T-cell (primary cell): ENCODE data around the gene COL25A1. TPM values are rescaled to one million over a fixed set of nuclear protein-coding genes. Genes with fewer than 3 reads are reported as not detected.

Source experiments
- ATAC-seq, 4 experiments: fragments of 200-7000 bp in 3 of 4; fragments of 150-1000 bp in 1 of 4; cut with Tn5 transposase; replicated peaks in 1 of 4; 1 replicate in 3 of 4; 2 replicates in 1 of 4; pipeline ENCODE4 v1.10.0; 2021; ENCODE audit warnings: moderate library complexity in 3 of 4, mild to moderate bottlenecking in 2 of 4, moderate number of reproducible peaks in 1 of 4
- CTCF ChIA-PET, 2 donors: fragments of 300-600 bp; sonication (Branson Sonifier 250); formaldehyde crosslinking; loops; one replicate each; lab custom pipeline; 2022; ENCODE audit warnings: antibody characterized with exemption in 2 of 2; lab: Charles Lee
- POLR2A ChIA-PET, 2 donors: fragments of 300-600 bp; sonication (Branson Sonifier 250); formaldehyde crosslinking; loops; one replicate each; lab custom pipeline; 2022; ENCODE audit warnings: antibody characterized with exemption in 2 of 2; lab: Charles Lee
- DNase-seq, 35 experiments: peaks; one replicate each; pipeline versions ENCODE4 v3.0.0 to v3.0.0-alpha.2; 2013 to 2023
- H3K27ac ChIP-seq: one replicate; pipeline ENCODE4 v1.5.1; 2013; ENCODE audit warnings: low read length
- H3K27me3 ChIP-seq, 2 experiments: replicated peaks in 1 of 2; 1 replicate in 1 of 2; 2 replicates in 1 of 2; pipeline versions ENCODE4 v1.6.1 to v1.7.0; 2013; ENCODE audit warnings: low read length in 1 of 2, mixed read lengths in 1 of 2; ENCODE audit not compliant: control insufficient read depth in 2 of 2, insufficient read depth in 2 of 2; ENCODE audit errors: extremely low read depth in 1 of 2
- H3K36me3 ChIP-seq, 2 donors: 1 replicate in 1 of 2; 2 replicates in 1 of 2; pipeline versions ENCODE4 v1.6.1 to v1.7.0; 2013; ENCODE audit warnings: low read length in 1 of 2; ENCODE audit not compliant: control insufficient read depth in 2 of 2, insufficient read depth in 1 of 2; ENCODE audit errors: extremely low read depth in 1 of 2
- H3K4me1 ChIP-seq, 2 experiments: 1 replicate in 1 of 2; 2 replicates in 1 of 2; pipeline versions ENCODE4 v1.6.1 to v1.7.0; 2013; ENCODE audit warnings: low read length in 2 of 2, mixed read lengths in 1 of 2; ENCODE audit not compliant: insufficient read depth in 2 of 2, control insufficient read depth in 1 of 2; ENCODE audit errors: extremely low read depth in 1 of 2
- H3K4me3 ChIP-seq, 2 donors: 1 replicate in 1 of 2; 2 replicates in 1 of 2; pipeline versions ENCODE4 v1.5.1 to v1.7.0; 2013; ENCODE audit warnings: mild to moderate bottlenecking in 2 of 2, low read length in 1 of 2, moderate library complexity in 1 of 2; ENCODE audit not compliant: control insufficient read depth in 1 of 2; ENCODE audit errors: extremely low read depth in 1 of 2
- H3K9me3 ChIP-seq: 2 replicates; pipeline ENCODE4 v1.7.0; 2013
- H3K27ac Mint-ChIP-seq, 2 donors: one replicate each; pipeline ENCODE4 v1.8.0; 2020 to 2021; ENCODE audit warnings: mild to moderate bottlenecking in 2 of 2, mixed read lengths in 2 of 2
- H3K27me3 Mint-ChIP-seq, 2 donors: one replicate each; pipeline ENCODE4 v1.8.0; 2021 to 2022; ENCODE audit warnings: mixed read lengths in 2 of 2
- H3K36me3 Mint-ChIP-seq: one replicate; pipeline ENCODE4 v1.8.0; 2021; ENCODE audit warnings: mixed read lengths
- H3K4me1 Mint-ChIP-seq, 3 donors: one replicate each; pipeline ENCODE4 v1.8.0; 2020 to 2022; ENCODE audit warnings: mixed read lengths in 3 of 3, mild to moderate bottlenecking in 1 of 3
- H3K4me3 Mint-ChIP-seq, 3 donors: one replicate each; pipeline ENCODE4 v1.8.0; 2020 to 2022; ENCODE audit warnings: mild to moderate bottlenecking in 3 of 3, mixed read lengths in 3 of 3, moderate library complexity in 3 of 3
- H3K9me3 Mint-ChIP-seq, 3 donors: one replicate each; pipeline ENCODE4 v1.8.0; 2020 to 2022; ENCODE audit warnings: mixed read lengths in 3 of 3
- WGBS: methylation state at CpG from one replicate; pipeline ENCODE4 v1.1.5; 2013; ENCODE audit warnings: missing lambda C conversion rate; ENCODE audit not compliant: insufficient coverage; 5-methylcytosine and 5-hydroxymethylcytosine counted together
- total RNA-seq, 35 experiments: library from RNA in 6 of 35; stranded (reverse) in 6 of 35; fragments of 120-200 nt in 1 of 35; gene quantifications; one replicate each; pipeline versions ENCODE4 v1.2.1 to v1.2.4 and lab custom pipeline; 2013 to 2026

COL25A1 gene
- total RNA-seq, 5 donors from 2014 or later (not counting 1 experiment from before 2014, with no cell fraction given) = 0.53 to 0.56 TPM; not detected in 3

DNA sequence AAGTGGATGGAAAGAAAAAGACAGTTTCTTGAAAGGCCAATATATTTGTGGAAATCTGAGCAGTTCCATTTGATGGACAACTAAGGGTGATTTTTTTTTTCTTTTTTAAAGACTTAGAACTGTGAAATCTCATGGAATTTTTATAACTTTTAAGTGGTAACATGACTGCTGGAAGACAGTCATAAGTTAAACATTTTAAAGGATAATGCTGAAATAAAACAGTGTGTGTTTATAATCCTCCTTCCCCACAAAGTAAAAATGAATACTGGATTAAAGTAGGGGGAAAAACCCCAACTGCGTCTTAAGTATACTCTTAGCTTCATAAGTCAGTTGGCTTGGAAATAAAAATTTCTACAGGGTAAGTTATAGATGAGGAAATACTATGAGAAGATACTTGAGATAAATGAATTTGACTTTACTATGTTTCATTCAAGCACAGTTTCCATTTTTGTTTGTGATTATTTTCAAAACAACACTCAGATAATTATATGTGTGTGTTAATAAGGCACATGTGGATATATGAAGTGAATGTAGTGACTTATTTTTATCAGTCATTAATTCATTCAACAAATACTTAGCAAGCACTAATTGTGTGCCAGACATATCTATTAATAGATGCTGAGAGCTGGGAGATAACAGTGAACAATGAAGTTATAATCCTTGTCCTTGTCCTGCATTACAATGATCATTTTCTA, 410.4 kb downstream of the COL25A1 start:
- no peak overlapping the region for H3K4me3 Mint-ChIP-seq
- POLR2A ChIA-PET = interaction anchor here in 1 of 2 donors (0.5 kb wide), 1 partner anchor 27 kb away, joined by 3 read pairs; no protein-coding TSS in a partner anchor
- H3K9me3 Mint-ChIP-seq = no peaks in the 10 kb centered on the region
- H3K4me3 ChIP-seq = no peak overlapping the region
- DNase-seq = no peak
- no peaks in the 10 kb centered on the region for H3K27me3 ChIP-seq
- H3K36me3 ChIP-seq = no peaks in the 10 kb centered on the region
- H3K27ac ChIP-seq = no peak overlapping the region
- no peaks in the 10 kb centered on the region for H3K36me3 Mint-ChIP-seq
- no peaks in the 10 kb centered on the region for H3K9me3 ChIP-seq
- H3K4me1 Mint-ChIP-seq = no peaks in the 10 kb centered on the region
- H3K27ac Mint-ChIP-seq = no peak overlapping the region
- CTCF ChIA-PET = no interaction called here
- WGBS = no CpG with 5 or more reads among the region's 1 CpG
- H3K27me3 Mint-ChIP-seq = peaks cover 2 to 10% of the 10 kb centered on the region in 2 donors
- no peaks in the 10 kb centered on the region for H3K4me1 ChIP-seq
- no peak for ATAC-seq

DNA sequence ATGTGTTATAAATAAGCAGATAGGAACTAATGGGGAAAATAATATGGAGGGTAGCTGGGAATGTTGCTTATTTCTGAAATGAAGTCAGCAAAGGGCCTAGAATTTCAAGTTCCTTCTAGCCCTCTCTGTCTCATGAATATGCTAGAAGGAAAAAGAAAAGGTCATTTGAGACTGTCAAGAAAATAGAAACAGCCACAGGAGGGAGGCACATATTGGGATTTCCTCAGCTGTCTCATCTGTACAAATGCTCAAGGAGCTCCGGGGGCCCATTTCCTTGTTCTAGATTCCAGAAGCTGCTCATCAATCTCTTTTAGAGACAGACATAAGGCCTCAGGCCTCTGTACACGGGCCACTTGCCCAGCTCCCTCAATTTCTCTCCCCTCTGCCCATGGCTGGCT, 412.0 kb downstream of the COL25A1 start:
- ChIA-PET CTCF (interaction anchor here in 1 of 2 donors (0.8 kb wide), 1 partner anchor 56 kb away, joined by 3 read pairs; no protein-coding TSS in a partner anchor), POLR2A (no interaction called here)
- DNase-seq = no peak
- Histone ChIP-seq H3K36me3 (no peaks in the 10 kb centered on the region), H3K4me3 (no peak overlapping the region), H3K27me3 (no peaks in the 10 kb centered on the region), H3K27ac (no peak overlapping the region), H3K9me3 (no peaks in the 10 kb centered on the region), H3K4me1 (no peaks in the 10 kb centered on the region)
- Mint-ChIP-seq H3K36me3 (no peaks in the 10 kb centered on the region), H3K27me3 (peaks cover 2 to 10% of the 10 kb centered on the region in 2 donors), H3K9me3 (no peaks in the 10 kb centered on the region), H3K27ac (no peak overlapping the region), H3K4me3 (no peak overlapping the region), H3K4me1 (no peaks in the 10 kb centered on the region)
- no peak for ATAC-seq
- WGBS = 52% methylated on average over 2 of the region's 2 CpGs

DNA sequence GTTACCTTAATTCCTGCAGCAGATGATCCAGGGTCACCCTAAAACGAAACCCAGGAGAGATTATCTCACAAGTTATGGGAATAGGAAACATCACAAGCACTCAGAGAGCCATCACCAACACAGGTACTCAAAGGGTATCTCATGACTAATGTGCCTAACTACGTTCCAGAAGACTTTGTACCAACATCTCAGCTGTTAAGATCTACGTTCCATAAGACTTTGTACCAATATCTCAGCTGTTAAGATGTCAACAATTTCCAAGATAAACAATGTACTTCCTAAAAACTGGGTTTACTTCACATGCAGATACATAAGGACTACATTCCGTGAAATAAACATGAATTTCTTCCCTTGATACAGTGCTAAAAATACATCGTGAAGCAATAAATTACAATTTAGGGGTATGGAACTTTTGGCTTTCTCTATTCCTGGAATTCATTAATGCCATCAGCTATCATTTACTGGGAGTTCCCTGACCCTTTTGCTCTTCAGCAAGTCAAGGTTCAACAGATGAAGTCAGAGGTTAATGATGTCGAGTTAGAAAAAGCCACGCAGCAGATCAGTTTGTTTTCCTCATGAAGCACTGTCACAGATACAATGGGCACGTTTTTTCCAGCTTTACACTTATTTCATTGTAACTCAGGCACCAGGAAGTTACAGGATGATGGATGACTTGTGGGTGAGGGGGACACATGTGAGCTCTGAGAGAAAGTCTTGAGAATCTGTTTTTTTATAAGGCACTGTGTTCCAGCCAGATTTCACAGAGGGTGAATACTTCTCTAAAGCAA, 412.6 kb downstream of the COL25A1 start:
- Mint-ChIP-seq H3K4me3 (no peak overlapping the region), H3K9me3 (no peaks in the 10 kb centered on the region), H3K27ac (no peak overlapping the region), H3K36me3 (no peaks in the 10 kb centered on the region), H3K27me3 (peaks cover 2 to 10% of the 10 kb centered on the region in 2 donors), H3K4me1 (no peaks in the 10 kb centered on the region)
- no peak for ATAC-seq
- WGBS = 85% methylated on average over 2 of the region's 8 CpGs
- no peaks in the 10 kb centered on the region for H3K9me3 ChIP-seq
- H3K4me3 ChIP-seq = no peak overlapping the region
- no peak for DNase-seq
- CTCF ChIA-PET = interaction anchor here in 1 of 2 donors (0.5 to 0.8 kb wide), 3 partner anchors 14 to 317 kb away, joined by 3 to 4 read pairs (median 3); no protein-coding TSS in a partner anchor
- H3K36me3 ChIP-seq = no peaks in the 10 kb centered on the region
- no peaks in the 10 kb centered on the region for H3K4me1 ChIP-seq
- H3K27me3 ChIP-seq = no peaks in the 10 kb centered on the region
- H3K27ac ChIP-seq = no peak overlapping the region
- POLR2A ChIA-PET = no interaction called here

DNA sequence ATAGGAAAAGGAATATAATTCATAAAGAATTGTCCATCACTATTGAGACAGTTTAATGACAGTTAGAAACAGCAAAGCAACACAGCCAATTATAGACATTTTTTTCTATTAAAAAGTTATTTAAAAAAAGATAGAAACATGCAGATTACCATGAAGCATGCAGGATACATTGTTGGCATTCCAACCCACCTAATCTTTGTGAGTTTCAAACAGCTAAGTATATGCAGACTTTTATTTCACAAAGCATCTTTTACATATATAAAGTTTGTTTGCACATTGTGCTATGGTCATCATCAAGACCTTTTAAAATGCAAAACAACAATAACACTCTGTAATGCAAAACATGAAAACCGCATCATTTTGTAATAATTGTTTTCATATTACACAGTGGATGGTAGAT, 413.7 kb downstream of the COL25A1 start:
- Mint-ChIP-seq H3K27me3 (peaks cover 7 to 10% of the 10 kb centered on the region in 2 donors), H3K27ac (no peak overlapping the region), H3K9me3 (no peaks in the 10 kb centered on the region), H3K36me3 (no peaks in the 10 kb centered on the region), H3K4me3 (no peak overlapping the region), H3K4me1 (no peaks in the 10 kb centered on the region)
- DNase-seq = no peak
- H3K27ac ChIP-seq = no peak overlapping the region
- no peak for ATAC-seq
- H3K36me3 ChIP-seq = no peaks in the 10 kb centered on the region
- no peak overlapping the region for H3K4me3 ChIP-seq
- ChIA-PET POLR2A (no interaction called here), CTCF (interaction anchor here in 1 of 2 donors (0.8 kb wide), 1 partner anchor 15 kb away, joined by 3 read pairs; no protein-coding TSS in a partner anchor)
- H3K9me3 ChIP-seq = no peaks in the 10 kb centered on the region
- no peaks in the 10 kb centered on the region for H3K4me1 ChIP-seq
- WGBS = no CpG with 5 or more reads among the region's 1 CpG
- no peaks in the 10 kb centered on the region for H3K27me3 ChIP-seq

DNA sequence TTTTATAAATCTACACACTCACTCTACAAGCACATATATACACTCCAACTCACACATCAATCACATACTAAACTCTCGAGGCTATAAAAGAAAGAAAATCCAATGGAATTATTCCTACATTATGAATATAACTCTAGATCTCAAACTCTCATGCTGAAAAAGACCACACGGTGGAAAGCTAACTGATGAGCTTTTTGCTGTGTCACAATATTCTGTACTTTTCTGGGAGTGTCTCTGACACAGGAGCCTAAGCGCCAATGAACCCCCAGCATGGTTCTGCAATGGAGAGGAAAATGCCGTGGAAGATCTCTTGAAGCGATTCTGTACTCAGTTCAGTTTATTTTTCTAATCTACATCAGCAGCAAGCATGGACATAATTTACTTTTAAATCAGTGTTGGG, 415.4 kb downstream of the COL25A1 start:
- H3K4me1 Mint-ChIP-seq = no peaks in the 10 kb centered on the region
- Histone ChIP-seq H3K9me3 (no peaks in the 10 kb centered on the region), H3K36me3 (no peaks in the 10 kb centered on the region), H3K27ac (no peak overlapping the region), H3K4me3 (no peak overlapping the region), H3K4me1 (no peaks in the 10 kb centered on the region), H3K27me3 (no peaks in the 10 kb centered on the region)
- no peak overlapping the region for H3K4me3 Mint-ChIP-seq
- H3K9me3 Mint-ChIP-seq = no peaks in the 10 kb centered on the region
- H3K27ac Mint-ChIP-seq = no peak overlapping the region
- 100% methylated on average over 1 of the region's 5 CpGs for WGBS
- POLR2A ChIA-PET = no interaction called here
- no peaks in the 10 kb centered on the region for H3K36me3 Mint-ChIP-seq
- ATAC-seq = no peak
- H3K27me3 Mint-ChIP-seq = peaks cover 7 to 10% of the 10 kb centered on the region in 2 donors
- DNase-seq = no peak
- CTCF ChIA-PET = interaction anchor here in 1 of 2 donors (0.6 kb wide), 1 partner anchor 14 kb away, joined by 3 read pairs; no protein-coding TSS in a partner anchor

DNA sequence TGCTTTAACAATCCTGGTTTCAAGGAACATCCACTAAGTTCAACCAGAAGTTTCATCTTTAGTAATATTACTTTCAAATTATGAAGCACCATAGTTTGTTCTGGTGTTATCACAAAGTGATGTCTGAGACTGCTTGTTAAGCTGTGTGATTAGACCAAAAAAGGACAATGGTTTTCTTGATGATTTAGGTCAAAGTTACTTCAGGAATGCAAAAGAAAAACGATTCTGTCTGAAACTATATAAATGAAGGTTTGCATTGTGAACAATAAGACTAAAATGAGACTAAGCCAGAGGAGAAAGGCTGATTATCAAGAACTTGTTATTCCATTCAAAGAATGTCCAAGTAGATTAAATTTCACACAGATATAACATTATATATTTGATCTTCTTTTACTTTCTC, 417.2 kb downstream of the COL25A1 start:
- H3K4me1 Mint-ChIP-seq = no peaks in the 10 kb centered on the region
- Histone ChIP-seq H3K4me3 (no peak overlapping the region), H3K36me3 (no peaks in the 10 kb centered on the region), H3K4me1 (no peaks in the 10 kb centered on the region), H3K27ac (no peak overlapping the region), H3K9me3 (no peaks in the 10 kb centered on the region), H3K27me3 (no peaks in the 10 kb centered on the region)
- H3K9me3 Mint-ChIP-seq = no peaks in the 10 kb centered on the region
- ATAC-seq (no peak), DNase-seq (no peak)
- ChIA-PET POLR2A (no interaction called here), CTCF (no interaction called here)
- no peak overlapping the region for H3K27ac Mint-ChIP-seq
- peaks cover 4 to 7% of the 10 kb centered on the region in 2 donors for H3K27me3 Mint-ChIP-seq
- 29% methylated on average over 1 of the region's 1 CpG for WGBS
- H3K36me3 Mint-ChIP-seq = no peaks in the 10 kb centered on the region
- no peak overlapping the region for H3K4me3 Mint-ChIP-seq
